Lower lobe of right lung (tissue), 2 donors: Measurements from ENCODE around the gene ASTN2. TPM values are rescaled to one million over a fixed set of nuclear protein-coding genes. Genes with fewer than 3 reads are reported as not detected.

Source experiments
- ATAC-seq, 2 donors: fragments of 200-7000 bp; cut with Tn5 transposase; one replicate each; pipeline ENCODE4 v1.9.1; 2020 to 2022; ENCODE audit warnings: mild to moderate bottlenecking in 2 of 2, moderate library complexity in 2 of 2
- DNase-seq: peaks from one replicate; pipeline ENCODE4 v3.0.0-alpha.2; 2020
- H3K27ac ChIP-seq: fragments of 200-600 bp; one replicate; pipeline ENCODE4 v1.8.0; 2022
- H3K27me3 ChIP-seq: fragments of 200-600 bp; one replicate; pipeline ENCODE4 v1.8.0; 2022; ENCODE audit warnings: low read depth
- H3K36me3 ChIP-seq: fragments of 200-600 bp; one replicate; pipeline ENCODE4 v1.8.0; 2022; ENCODE audit warnings: mild to moderate bottlenecking
- H3K4me1 ChIP-seq: fragments of 200-600 bp; one replicate; pipeline ENCODE4 v1.8.0; 2022
- H3K4me3 ChIP-seq: fragments of 200-600 bp; one replicate; pipeline ENCODE4 v1.8.0; 2022; ENCODE audit warnings: mild to moderate bottlenecking
- H3K9me3 ChIP-seq: fragments of 200-600 bp; one replicate; pipeline ENCODE4 v1.8.0; 2022
- intact Hi-C: fragments of 100-400 bp; cut with DNase I; formaldehyde crosslinking; loops from one replicate; pipeline ENCODE4 v1.11.0; 2022
- total RNA-seq: library from RNA; stranded (reverse); fragmentation: NEBNext Ultra II Directional; extraction: Animal tissue kit (Norgen Biotek cat#: 25700); gene quantifications from one replicate; pipeline ENCODE4 v1.2.1, GENCODE V29; 2021
- TF ChIP-seq, protein P1 (sequence below): fragments of 200-600 bp; IDR thresholded peaks from one replicate; pipeline ENCODE4 v1.8.0; 2022; ENCODE audit warnings: antibody characterized with exemption, mild to moderate bottlenecking
- donor health status: DM: no; HTN: yes; CAD: no; lungs with severe emphysema.

ASTN2 gene
- total RNA-seq, 1 donor from 2014 or later = 4.3 TPM

DNA sequence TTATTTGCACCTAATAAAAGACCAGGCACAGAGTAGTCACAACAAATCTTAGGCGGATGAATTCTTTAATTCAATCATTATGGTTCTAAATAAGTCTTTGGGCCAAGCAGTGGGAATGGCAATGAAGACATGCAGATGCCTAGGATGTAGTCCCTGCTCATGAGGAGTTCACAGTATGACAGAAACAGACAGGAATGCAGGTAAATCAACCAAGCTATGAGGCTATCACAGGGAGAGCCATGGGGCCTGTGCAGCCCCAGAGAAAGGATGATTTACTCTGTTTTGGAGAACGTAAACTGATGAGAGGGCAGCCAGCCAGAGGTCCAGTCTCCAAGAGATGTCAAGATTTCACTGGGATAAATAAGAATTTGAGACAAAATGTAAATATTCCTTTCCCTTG is 598.4 kb downstream of the ASTN2 start:
- no peak for DNase-seq

DNA sequence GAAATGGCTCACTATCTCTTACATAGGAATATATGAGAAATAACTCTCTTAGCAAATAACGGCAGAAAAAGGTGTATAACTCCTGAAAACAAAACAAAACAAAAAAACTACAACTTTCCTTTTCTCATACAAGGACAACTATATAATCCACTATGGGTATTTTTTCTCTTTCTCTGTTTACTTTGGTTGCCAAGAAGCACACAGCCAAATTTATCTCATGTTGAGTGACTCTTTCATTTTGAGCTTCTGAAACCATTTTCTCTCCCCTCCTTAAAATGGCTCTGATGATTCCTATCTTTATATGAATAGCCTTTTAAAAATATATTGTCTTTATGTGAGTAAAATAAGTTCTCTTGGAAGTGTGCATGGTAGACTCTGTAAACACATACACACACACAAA is 599.0 kb downstream of the ASTN2 start:
- DNase-seq (no peak), ATAC-seq (no peak)
- H3K36me3 ChIP-seq = no peaks in the 10 kb centered on the region
- H3K27me3 ChIP-seq = no peaks in the 10 kb centered on the region
- TF ChIP-seq, protein P1, sequence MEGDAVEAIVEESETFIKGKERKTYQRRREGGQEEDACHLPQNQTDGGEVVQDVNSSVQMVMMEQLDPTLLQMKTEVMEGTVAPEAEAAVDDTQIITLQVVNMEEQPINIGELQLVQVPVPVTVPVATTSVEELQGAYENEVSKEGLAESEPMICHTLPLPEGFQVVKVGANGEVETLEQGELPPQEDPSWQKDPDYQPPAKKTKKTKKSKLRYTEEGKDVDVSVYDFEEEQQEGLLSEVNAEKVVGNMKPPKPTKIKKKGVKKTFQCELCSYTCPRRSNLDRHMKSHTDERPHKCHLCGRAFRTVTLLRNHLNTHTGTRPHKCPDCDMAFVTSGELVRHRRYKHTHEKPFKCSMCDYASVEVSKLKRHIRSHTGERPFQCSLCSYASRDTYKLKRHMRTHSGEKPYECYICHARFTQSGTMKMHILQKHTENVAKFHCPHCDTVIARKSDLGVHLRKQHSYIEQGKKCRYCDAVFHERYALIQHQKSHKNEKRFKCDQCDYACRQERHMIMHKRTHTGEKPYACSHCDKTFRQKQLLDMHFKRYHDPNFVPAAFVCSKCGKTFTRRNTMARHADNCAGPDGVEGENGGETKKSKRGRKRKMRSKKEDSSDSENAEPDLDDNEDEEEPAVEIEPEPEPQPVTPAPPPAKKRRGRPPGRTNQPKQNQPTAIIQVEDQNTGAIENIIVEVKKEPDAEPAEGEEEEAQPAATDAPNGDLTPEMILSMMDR = no peak
- intact Hi-C loops = no loop called here
- H3K4me3 ChIP-seq = no peak overlapping the region
- H3K27ac ChIP-seq = no peak overlapping the region
- no peaks in the 10 kb centered on the region for H3K4me1 ChIP-seq
- H3K9me3 ChIP-seq = no peaks in the 10 kb centered on the region

More for the DNA sequence above, 598.4 kb downstream of the ASTN2 start:
- Histone ChIP-seq H3K27me3 (no peaks in the 10 kb centered on the region), H3K4me3 (no peak overlapping the region), H3K9me3 (no peaks in the 10 kb centered on the region), H3K27ac (no peak overlapping the region), H3K4me1 (no peaks in the 10 kb centered on the region), H3K36me3 (no peaks in the 10 kb centered on the region)
- intact Hi-C loops = no loop called here
- TF ChIP-seq, protein P1 = no peak
- ATAC-seq = no peak

DNA sequence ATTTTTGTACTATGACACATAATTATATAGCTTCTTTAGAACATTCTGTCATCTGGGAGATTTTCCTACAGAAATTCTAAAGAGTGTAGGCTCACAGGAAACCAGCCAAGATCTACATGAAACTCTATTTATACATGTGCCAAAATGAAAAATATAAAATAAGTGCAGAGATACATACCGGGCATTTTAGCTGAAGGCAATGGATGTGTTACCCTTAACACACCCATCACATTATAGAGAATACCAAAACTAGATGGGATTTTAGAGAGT is 601.9 kb downstream of the ASTN2 start:
- Histone ChIP-seq H3K27me3 (no peaks in the 10 kb centered on the region), H3K4me3 (no peak overlapping the region), H3K27ac (no peak overlapping the region), H3K4me1 (no peaks in the 10 kb centered on the region), H3K36me3 (no peaks in the 10 kb centered on the region), H3K9me3 (no peaks in the 10 kb centered on the region)
- no peak for DNase-seq
- ATAC-seq = no peak
- intact Hi-C loops = no loop called here
- TF ChIP-seq, protein P1 = no peak

DNA sequence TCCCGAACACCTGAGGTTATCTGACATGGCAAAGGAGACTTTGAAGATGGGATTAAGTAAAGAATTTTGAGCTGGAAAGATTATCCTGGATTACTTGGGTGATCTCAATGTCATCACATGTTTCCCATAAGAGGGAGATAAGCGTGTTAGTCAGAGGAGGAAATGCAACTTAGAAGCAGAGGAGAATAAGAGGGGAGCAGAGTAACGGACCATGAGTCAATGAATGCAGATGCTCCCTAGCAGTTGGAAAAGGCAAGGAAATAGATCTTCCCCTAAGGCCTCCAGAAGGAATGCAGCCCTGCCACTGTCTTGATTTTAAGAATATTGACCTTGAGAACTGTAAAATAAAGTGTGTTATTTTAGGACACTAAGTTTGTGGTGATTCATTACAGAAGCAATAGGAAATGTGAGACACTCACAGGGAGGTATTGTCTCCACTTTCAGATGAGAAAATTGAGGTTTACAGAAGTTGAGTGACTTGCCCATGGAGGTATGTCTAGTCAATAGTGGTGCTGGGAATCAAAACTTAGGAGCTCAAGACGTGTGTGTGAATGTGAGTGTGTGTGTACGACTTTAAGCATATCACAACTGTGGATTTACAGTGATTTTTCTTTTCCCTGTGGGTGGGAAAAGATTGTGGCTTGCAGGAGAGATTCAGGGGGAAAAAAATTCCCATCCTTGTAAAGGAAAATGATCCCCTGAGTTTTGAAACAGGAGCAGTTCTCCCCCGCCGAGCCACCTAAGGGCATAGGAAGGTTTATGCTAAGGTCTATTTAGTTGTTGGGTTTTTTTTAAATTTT is 602.4 kb downstream of the ASTN2 start:
- H3K36me3 ChIP-seq = no peaks in the 10 kb centered on the region
- ATAC-seq (no peak), DNase-seq (no peak)
- H3K4me3 ChIP-seq = no peak overlapping the region
- H3K4me1 ChIP-seq = no peaks in the 10 kb centered on the region
- H3K9me3 ChIP-seq = no peaks in the 10 kb centered on the region
- TF ChIP-seq, protein P1 = no peak
- intact Hi-C loops = no loop called here
- no peak overlapping the region for H3K27ac ChIP-seq
- no peaks in the 10 kb centered on the region for H3K27me3 ChIP-seq

DNA sequence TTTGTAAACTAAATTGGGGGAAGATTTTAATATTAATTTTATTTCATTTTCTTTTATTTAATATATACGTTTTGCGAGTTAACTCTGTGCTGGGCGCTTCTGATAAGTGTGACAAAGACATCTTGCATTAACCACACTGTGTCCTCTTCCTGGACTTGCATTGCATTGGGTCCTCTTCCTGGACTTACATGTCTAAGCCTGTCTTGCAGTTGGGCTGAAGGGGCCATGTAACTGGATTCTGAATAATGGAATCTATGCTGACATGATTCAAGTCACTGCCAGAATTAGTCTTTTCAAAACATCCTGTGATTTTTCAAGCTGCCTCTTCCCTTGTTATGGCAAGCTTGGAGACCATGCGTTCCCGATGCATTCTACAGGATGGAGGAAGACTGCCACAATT is 605.2 kb downstream of the ASTN2 start:
- intact Hi-C loops = no loop called here
- H3K36me3 ChIP-seq = no peaks in the 10 kb centered on the region
- DNase-seq (no peak), ATAC-seq (no peak)
- H3K4me1 ChIP-seq = no peaks in the 10 kb centered on the region
- TF ChIP-seq, protein P1 = no peak
- H3K4me3 ChIP-seq = no peak overlapping the region
- no peaks in the 10 kb centered on the region for H3K9me3 ChIP-seq
- H3K27ac ChIP-seq = no peak overlapping the region
- no peaks in the 10 kb centered on the region for H3K27me3 ChIP-seq
